Activated B cell treated with CpG ODN at 0.5 μM for 24 hours (primary cell): ENCODE measurements around the gene SVEP1. TPM values are rescaled to one million over a fixed set of nuclear protein-coding genes. Genes with fewer than 3 reads are reported as not detected.

Experiments used
- ATAC-seq: fragments of 200-7000 bp; cut with Tn5 transposase; one replicate; pipeline ENCODE4 v1.10.0; 2021; ENCODE audit warnings: low read depth, mild to moderate bottlenecking, moderate library complexity
- CTCF ChIA-PET: fragments of 350-600 bp; sonication (Branson Sonifier 250); formaldehyde crosslinking; loops from one replicate; lab custom pipeline; 2021; ENCODE audit warnings: antibody characterized with exemption; lab: Charles Lee
- POLR2A ChIA-PET: fragments of 350-600 bp; sonication (Branson Sonifier 250); formaldehyde crosslinking; loops from one replicate; lab custom pipeline; 2021; ENCODE audit warnings: antibody characterized with exemption; lab: Charles Lee
- DNase-seq: peaks from one replicate; pipeline ENCODE4 v3.0.0; 2022
- H3K27ac Mint-ChIP-seq: one replicate; pipeline ENCODE4 v1.8.0; 2020; ENCODE audit warnings: mixed read lengths
- H3K27me3 Mint-ChIP-seq: one replicate; pipeline ENCODE4 v1.8.0; 2021; ENCODE audit warnings: mixed read lengths
- H3K36me3 Mint-ChIP-seq: one replicate; pipeline ENCODE4 v1.8.0; 2021; ENCODE audit warnings: low read depth, mixed read lengths
- H3K4me1 Mint-ChIP-seq: one replicate; pipeline ENCODE4 v1.8.0; 2021; ENCODE audit warnings: mixed read lengths
- H3K4me3 Mint-ChIP-seq: one replicate; pipeline ENCODE4 v1.8.0; 2020; ENCODE audit warnings: mild to moderate bottlenecking, mixed read lengths
- H3K9me3 Mint-ChIP-seq: one replicate; pipeline ENCODE4 v1.8.0; 2020; ENCODE audit warnings: mixed read lengths
- CTCF ChIP-seq: fragments of 200-600 bp; IDR thresholded peaks from one replicate; pipeline ENCODE4 v1.8.0; 2022; ENCODE audit warnings: antibody characterized with exemption, mild to moderate bottlenecking
- intact Hi-C: fragments of 100-400 bp; cut with micrococcal nuclease; formaldehyde crosslinking; loops from one replicate; pipeline ENCODE4 v1.15.1; 2024
- total RNA-seq: library from RNA; stranded (reverse); gene quantifications from 2 replicates; pipeline ENCODE4 v1.2.3, GENCODE V29; 2022

The SVEP1 gene
- total RNA-seq, 1 donor from 2014 or later, result not detected

DNA sequence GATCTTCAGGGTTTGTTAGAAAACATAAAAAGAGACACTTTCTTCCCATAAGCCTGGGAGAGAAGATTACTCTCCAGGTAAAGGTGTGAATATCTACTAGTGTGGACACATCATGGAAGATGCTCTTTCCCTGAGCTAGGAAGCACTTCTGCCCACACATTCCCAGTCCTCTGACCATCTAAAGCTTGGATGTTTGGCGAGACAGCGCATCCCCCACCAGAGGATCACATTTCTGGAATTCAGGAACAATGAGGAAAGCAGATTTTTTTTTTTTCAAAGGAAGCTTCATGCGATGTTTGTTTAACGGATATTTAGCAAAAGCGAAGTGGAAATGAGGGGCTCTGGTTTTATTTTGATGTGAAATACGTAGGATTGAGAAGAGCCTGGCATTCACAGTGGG lies 6.2 kb downstream of the SVEP1 start:
- H3K27me3 Mint-ChIP-seq, result peaks cover 14% of the 10 kb centered on the region
- H3K4me3 Mint-ChIP-seq, result no peak overlapping the region
- ChIA-PET CTCF (no interaction called here), POLR2A (no interaction called here)
- no peaks in the 10 kb centered on the region for H3K36me3 Mint-ChIP-seq
- intact Hi-C loops, result no loop called here
- ATAC-seq (no peak), DNase-seq (no peak)
- no peak for TF ChIP-seq CTCF
- H3K4me1 Mint-ChIP-seq, result no peaks in the 10 kb centered on the region
- H3K9me3 Mint-ChIP-seq, result peaks cover 2% of the 10 kb centered on the region
- no peak overlapping the region for H3K27ac Mint-ChIP-seq

- ATAC-seq (no peak), DNase-seq (no peak)
- Mint-ChIP-seq H3K27ac (no peak overlapping the region), H3K4me3 (no peak overlapping the region), H3K4me1 (no peaks in the 10 kb centered on the region), H3K9me3 (no peaks in the 10 kb centered on the region), H3K27me3 (peaks cover 4% of the 10 kb centered on the region), H3K36me3 (no peaks in the 10 kb centered on the region)
- ChIA-PET POLR2A (no interaction called here), CTCF (interaction anchor here (0.7 kb wide), 1 partner anchor 798 kb away, joined by 3 read pairs; no protein-coding TSS in a partner anchor)
- no peak for TF ChIP-seq CTCF
- intact Hi-C loops, result no loop called here
These were observed 7.6 kb downstream of the SVEP1 start for GRCh38 chr9:110571801-110572483.

GRCh38 chr9:110566156-110566555 lies 13.4 kb downstream of the SVEP1 start:
- POLR2A ChIA-PET, result no interaction called here
- intact Hi-C loops, result no loop called here
- no peak for DNase-seq
- Mint-ChIP-seq H3K36me3 (no peaks in the 10 kb centered on the region), H3K4me1 (no peaks in the 10 kb centered on the region), H3K27me3 (no peaks in the 10 kb centered on the region), H3K27ac (no peak overlapping the region), H3K9me3 (no peaks in the 10 kb centered on the region), H3K4me3 (no peak overlapping the region)
- CTCF ChIA-PET, result no interaction called here
- no peak for ATAC-seq
- no peak for TF ChIP-seq CTCF

- DNase-seq, result no peak
- Mint-ChIP-seq H3K27ac (no peak overlapping the region), H3K9me3 (no peaks in the 10 kb centered on the region), H3K4me3 (no peak overlapping the region), H3K27me3 (no peaks in the 10 kb centered on the region), H3K4me1 (no peaks in the 10 kb centered on the region), H3K36me3 (no peaks in the 10 kb centered on the region)
- ChIA-PET CTCF (no interaction called here), POLR2A (no interaction called here)
- ATAC-seq, result no peak
- intact Hi-C loops, result no loop called here
- TF ChIP-seq CTCF, result no peak
These were observed 17.7 kb downstream of the SVEP1 start for GRCh38 chr9:110561826-110562225.

DNA sequence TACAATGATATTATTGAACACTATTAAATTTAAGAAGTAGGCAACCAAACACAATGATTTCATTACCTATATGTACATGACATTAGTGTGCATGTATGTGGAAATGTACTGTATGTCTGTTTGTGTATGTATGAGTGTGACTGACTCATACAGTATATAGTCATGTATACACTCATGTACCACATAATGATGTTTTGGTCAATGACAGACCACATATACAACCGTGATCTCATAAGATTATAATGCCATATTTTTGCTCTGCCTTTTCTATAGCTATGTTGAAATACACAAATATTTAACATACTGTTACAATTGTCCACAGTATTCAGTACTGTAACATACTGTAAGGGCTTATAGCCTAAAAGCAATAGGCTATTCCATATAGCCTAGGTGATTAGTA lies 19.7 kb downstream of the SVEP1 start:
- H3K27ac Mint-ChIP-seq, result no peak overlapping the region
- H3K27me3 Mint-ChIP-seq, result no peaks in the 10 kb centered on the region
- no peaks in the 10 kb centered on the region for H3K36me3 Mint-ChIP-seq
- no peak for TF ChIP-seq CTCF
- no peaks in the 10 kb centered on the region for H3K9me3 Mint-ChIP-seq
- DNase-seq (no peak), ATAC-seq (no peak)
- ChIA-PET CTCF (no interaction called here), POLR2A (no interaction called here)
- intact Hi-C loops, result no loop called here
- H3K4me1 Mint-ChIP-seq, result no peaks in the 10 kb centered on the region
- no peak overlapping the region for H3K4me3 Mint-ChIP-seq
